DMS114 treated with DMSO at 0.1 percent for 48 hours (cell line): Measurements from ENCODE around the gene ADI1.

ENCODE experiments used
- DNase-seq: peaks from one replicate; lab custom pipeline; 2025; ENCODE audit not compliant: unreplicated experiment; lab: John Stamatoyannopoulos, UW

ADI1 gene

GRCh38 chr2:3481736-3482362 is 37.5 kb downstream of the ADI1 start:
- no peak for DNase-seq

GRCh38 chr2:3481011-3481400 is 38.3 kb downstream of the ADI1 start:
- DNase-seq: no peak

- no peak for DNase-seq
Observed at GRCh38 chr2:3480352-3481010, 38.9 kb downstream of the ADI1 start.

GRCh38 chr2:3479430-3480320 is 39.7 kb downstream of the ADI1 start:
- no peak for DNase-seq

- DNase-seq: no peak
Observed at GRCh38 chr2:3478846-3479385, 40.4 kb downstream of the ADI1 start.

- no peak for DNase-seq
Observed at GRCh38 chr2:3476985-3477327, 42.4 kb downstream of the ADI1 start.

GRCh38 chr2:3476321-3476984 is 42.9 kb downstream of the ADI1 start:
- no peak for DNase-seq

GRCh38 chr2:3475771-3476170 is 43.6 kb downstream of the ADI1 start:
- no peak for DNase-seq

- DNase-seq: no peak
Observed at GRCh38 chr2:3472966-3473365, 46.4 kb downstream of the ADI1 start.

GRCh38 chr2:3472296-3472695 is 47.0 kb downstream of the ADI1 start:
- DNase-seq: no peak

- no peak for DNase-seq
Observed at GRCh38 chr2:3470856-3471737, 48.2 kb downstream of the ADI1 start.

GRCh38 chr2:3470166-3470651 is 49.1 kb downstream of the ADI1 start:
- no peak for DNase-seq

- no peak for DNase-seq
Observed at GRCh38 chr2:3469486-3469885, 49.8 kb downstream of the ADI1 start.

GRCh38 chr2:3468296-3468988 is 50.9 kb downstream of the ADI1 start:
- DNase-seq: no peak

- DNase-seq: no peak
Observed at GRCh38 chr2:3467654-3468053, 51.7 kb downstream of the ADI1 start.

- DNase-seq: no peak
Observed at GRCh38 chr2:3466966-3467365, 52.4 kb downstream of the ADI1 start.

GRCh38 chr2:3466482-3466863 is 52.9 kb downstream of the ADI1 start:
- no peak for DNase-seq

GRCh38 chr2:3465844-3466481 is 53.4 kb downstream of the ADI1 start:
- DNase-seq: no peak

GRCh38 chr2:3465328-3465727 is 54.0 kb downstream of the ADI1 start:
- no peak for DNase-seq
